Activated CD8-positive, alpha-beta memory T cell treated with anti-CD3 and anti-CD28 coated beads for 36 hours (primary cell): Measurements from ENCODE around the gene MPHOSPH8. TPM values are rescaled to one million over a fixed set of nuclear protein-coding genes. Genes with fewer than 3 reads are reported as not detected.

ENCODE experiments used
- CTCF ChIA-PET: fragments of 350-600 bp; sonication (Branson Sonifier 250); formaldehyde crosslinking; loops from one replicate; lab custom pipeline; 2021; ENCODE audit warnings: antibody characterized with exemption; lab: Charles Lee
- POLR2A ChIA-PET: fragments of 350-600 bp; sonication (Branson Sonifier 250); formaldehyde crosslinking; loops from one replicate; lab custom pipeline; 2021; ENCODE audit warnings: antibody characterized with exemption; lab: Charles Lee
- total RNA-seq, 2 experiments: library from RNA; stranded (reverse); gene quantifications; one replicate each; pipeline ENCODE4 v1.2.3, GENCODE V29; 2021

The MPHOSPH8 gene, protein sequence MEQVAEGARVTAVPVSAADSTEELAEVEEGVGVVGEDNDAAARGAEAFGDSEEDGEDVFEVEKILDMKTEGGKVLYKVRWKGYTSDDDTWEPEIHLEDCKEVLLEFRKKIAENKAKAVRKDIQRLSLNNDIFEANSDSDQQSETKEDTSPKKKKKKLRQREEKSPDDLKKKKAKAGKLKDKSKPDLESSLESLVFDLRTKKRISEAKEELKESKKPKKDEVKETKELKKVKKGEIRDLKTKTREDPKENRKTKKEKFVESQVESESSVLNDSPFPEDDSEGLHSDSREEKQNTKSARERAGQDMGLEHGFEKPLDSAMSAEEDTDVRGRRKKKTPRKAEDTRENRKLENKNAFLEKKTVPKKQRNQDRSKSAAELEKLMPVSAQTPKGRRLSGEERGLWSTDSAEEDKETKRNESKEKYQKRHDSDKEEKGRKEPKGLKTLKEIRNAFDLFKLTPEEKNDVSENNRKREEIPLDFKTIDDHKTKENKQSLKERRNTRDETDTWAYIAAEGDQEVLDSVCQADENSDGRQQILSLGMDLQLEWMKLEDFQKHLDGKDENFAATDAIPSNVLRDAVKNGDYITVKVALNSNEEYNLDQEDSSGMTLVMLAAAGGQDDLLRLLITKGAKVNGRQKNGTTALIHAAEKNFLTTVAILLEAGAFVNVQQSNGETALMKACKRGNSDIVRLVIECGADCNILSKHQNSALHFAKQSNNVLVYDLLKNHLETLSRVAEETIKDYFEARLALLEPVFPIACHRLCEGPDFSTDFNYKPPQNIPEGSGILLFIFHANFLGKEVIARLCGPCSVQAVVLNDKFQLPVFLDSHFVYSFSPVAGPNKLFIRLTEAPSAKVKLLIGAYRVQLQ
- total RNA-seq = 10 to 100 TPM; 32.0 to 34.8 TPM

DNA sequence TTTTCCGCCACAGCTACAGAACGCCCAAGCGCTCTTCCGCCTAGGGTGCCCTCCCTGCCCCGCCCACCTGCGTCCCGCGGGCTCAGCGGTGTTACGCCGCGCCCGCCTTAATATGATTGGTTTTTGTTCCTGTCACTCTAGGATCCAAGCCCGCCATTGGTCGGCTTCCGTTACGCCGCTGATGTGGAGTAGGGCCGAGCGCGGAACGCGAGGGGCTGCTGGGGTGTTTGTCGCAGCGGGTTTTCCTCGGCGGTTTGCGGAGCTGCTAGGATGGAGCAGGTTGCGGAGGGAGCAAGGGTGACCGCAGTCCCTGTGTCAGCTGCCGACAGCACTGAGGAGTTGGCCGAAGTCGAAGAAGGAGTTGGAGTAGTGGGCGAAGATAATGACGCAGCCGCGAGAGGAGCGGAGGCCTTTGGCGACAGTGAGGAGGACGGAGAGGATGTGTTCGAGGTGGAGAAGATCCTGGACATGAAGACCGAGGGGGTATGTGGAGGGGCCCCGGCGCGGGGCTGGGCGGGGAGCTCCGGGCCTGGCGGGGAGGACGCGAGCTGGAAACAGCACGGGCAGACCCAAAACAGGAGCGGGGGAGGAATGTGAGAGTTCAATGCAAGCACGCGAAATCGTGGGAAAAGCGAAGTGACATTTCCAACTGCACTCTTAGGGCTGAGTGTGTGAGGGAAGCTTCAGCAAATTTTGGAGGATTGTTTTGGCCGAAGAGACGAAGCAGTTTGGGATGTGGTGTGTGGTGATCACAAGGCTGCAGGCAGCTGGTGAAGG is at the start of gene MPHOSPH8:
MPHOSPH8 (plus strand) TSS at position 181 of the 777 bp plus-strand sequence; CDS start at position 271, 90 bp downstream.
- ChIA-PET CTCF (interaction anchor here (0.6 kb wide), 1 partner anchor 131 kb away, joined by 3 read pairs; no protein-coding TSS in a partner anchor), POLR2A (interaction anchor here (0.7 to 0.8 kb wide), 2 partner anchors 25 to 230 kb away, joined by 3 read pairs; partner anchors contain the start of gene ZMYM5)

DNA sequence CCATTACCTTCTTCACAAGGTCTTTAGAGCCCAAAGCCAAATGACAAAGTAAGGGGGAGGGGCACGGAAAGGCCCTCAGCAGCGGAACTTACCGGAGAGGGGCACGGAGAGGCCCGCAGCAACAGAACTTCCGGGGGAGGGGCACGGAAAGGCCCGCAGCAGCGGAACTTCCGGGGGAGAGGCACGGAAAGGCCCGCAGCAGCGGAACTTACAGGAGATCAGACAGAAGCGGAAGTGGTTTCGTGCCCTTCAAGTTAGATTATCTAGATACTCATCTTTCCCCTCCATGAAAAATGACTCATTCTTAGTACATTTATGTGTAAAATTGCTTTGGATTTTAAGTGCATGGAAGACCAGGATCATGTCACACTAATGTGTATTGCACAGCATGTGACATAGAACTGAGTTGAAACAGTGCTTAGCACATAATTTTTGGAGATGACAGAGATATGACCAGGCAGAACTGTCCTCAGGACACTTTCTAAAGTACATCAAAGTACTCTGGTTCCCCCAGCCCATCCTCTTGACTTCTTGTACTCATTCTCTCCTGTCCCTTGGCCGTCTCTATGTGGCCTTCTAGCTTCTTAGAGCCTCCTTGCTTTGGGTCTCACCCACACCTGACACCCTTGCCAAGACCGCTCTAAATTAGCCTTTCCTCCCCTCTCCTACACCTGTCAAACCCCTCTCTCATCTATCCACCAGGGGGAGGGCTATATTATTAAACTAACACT is 46.4 kb upstream of the MPHOSPH8 start:
- CTCF ChIA-PET = interaction anchor here (0.6 to 1.4 kb wide), 3 partner anchors 14 to 495 kb away, joined by 3 read pairs; no protein-coding TSS in a partner anchor
- POLR2A ChIA-PET = no interaction called here

GRCh38 chr13:19587635-19588300 is 45.7 kb upstream of the MPHOSPH8 start:
- POLR2A ChIA-PET = no interaction called here
- CTCF ChIA-PET = interaction anchor here (0.6 to 1.4 kb wide), 3 partner anchors 14 to 496 kb away, joined by 3 read pairs; no protein-coding TSS in a partner anchor

- POLR2A ChIA-PET = no interaction called here
- CTCF ChIA-PET = interaction anchor here (0.7 kb wide), 2 partner anchors 201 to 240 kb away, joined by 3 to 7 read pairs; no protein-coding TSS in a partner anchor
These were observed 44.1 kb upstream of the MPHOSPH8 start for GRCh38 chr13:19589312-19589711.

DNA sequence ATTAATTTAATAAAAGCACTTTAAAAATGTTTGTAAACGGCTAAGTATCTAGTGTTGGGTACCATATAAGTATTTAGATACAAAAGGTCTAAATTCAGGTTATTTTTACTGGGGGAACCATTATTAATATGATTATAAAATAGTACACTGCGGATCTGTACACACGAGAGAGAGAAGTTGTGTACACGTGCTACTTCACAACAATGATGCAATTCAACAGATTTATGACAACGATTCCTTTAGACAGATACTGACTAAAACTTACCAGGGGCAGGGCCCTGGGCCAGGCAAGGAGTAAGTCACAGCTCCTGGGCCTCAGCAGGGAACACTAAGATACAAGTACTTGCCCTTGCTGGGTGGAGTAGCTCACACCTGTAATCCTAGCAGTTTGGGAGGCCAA is 43.0 kb upstream of the MPHOSPH8 start:
- ChIA-PET POLR2A (no interaction called here), CTCF (no interaction called here)

- ChIA-PET CTCF (no interaction called here), POLR2A (no interaction called here)
These were observed 41.6 kb upstream of the MPHOSPH8 start for GRCh38 chr13:19591864-19592263.

DNA sequence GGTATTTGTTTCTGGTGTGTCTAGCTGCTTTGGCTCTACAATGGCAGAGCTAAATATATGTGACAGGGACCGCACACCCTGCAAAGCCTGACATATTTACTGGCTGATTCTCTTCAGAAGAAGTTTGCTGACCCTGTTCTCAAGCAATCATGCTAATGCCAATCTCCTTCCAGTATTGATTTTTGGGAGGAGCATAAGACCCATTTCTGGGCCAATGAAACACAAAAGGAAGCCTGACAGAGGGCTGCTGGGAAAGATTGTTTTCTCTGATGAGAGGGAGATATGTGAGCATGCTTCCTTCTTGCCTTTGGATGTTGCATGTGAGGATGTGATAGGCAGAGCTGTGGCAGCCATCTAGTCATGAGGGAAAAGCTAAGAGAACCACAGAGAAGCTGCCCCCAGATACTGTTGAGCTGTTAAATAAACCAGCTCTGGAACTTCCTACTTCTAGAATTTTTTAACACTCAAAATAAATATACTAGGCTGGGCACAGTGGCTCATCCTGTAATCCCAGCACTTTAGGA is 40.7 kb upstream of the MPHOSPH8 start:
- POLR2A ChIA-PET = no interaction called here
- CTCF ChIA-PET = no interaction called here

- POLR2A ChIA-PET = no interaction called here
- CTCF ChIA-PET = interaction anchor here (0.7 kb wide), 1 partner anchor 331 kb away, joined by 3 read pairs; no protein-coding TSS in a partner anchor
These were observed 37.4 kb upstream of the MPHOSPH8 start for GRCh38 chr13:19596086-19596485.

GRCh38 chr13:19596960-19597361 is 36.5 kb upstream of the MPHOSPH8 start:
- ChIA-PET POLR2A (no interaction called here), CTCF (no interaction called here)

DNA sequence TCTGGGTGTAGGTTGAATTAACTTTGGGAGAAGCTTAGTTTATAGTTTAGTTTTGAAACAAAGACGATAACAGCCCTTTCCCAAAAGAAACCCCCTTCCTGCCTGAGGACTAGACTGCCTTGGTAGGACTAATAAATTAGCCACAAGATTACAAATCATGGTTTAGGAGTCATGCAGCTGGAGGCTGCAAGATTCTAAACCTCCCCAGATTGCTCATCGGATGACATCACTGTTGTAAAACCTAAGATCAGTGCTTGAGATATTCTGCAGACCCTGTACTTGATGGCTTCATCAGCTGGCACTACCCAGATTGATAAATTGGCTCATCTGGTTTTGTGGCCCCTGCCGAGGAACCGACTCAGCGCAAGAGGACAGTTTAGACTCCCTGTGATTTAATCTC is 35.9 kb upstream of the MPHOSPH8 start:
- ChIA-PET POLR2A (no interaction called here), CTCF (no interaction called here)

GRCh38 chr13:19601749-19602725 is 31.4 kb upstream of the MPHOSPH8 start:
- ChIA-PET CTCF (interaction anchor here (0.6 to 0.9 kb wide), 3 partner anchors 14 to 22 kb away, joined by 3 read pairs; no protein-coding TSS in a partner anchor), POLR2A (no interaction called here)

DNA sequence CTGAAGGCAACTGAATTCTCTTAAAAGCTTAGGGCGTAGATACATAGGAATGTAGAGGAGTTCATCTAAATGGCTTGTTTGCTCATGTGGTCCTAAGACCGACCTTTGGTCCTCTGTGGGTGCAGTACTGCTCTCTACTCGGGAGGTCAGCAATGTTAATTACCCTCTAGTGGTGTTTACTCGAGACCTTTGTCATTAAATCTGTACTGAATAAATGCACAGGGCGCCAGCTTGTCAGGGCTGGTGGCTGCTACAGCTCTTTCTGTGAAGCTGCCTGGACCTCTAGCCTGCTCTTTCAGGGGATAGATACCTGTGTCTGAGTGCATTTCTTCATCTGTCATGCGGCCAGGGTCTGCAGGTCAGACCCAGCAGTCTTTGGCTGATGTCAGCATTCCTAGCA is 29.2 kb upstream of the MPHOSPH8 start:
- ChIA-PET CTCF (no interaction called here), POLR2A (no interaction called here)

- POLR2A ChIA-PET = no interaction called here
- CTCF ChIA-PET = no interaction called here
These were observed 28.1 kb upstream of the MPHOSPH8 start for GRCh38 chr13:19605161-19605955.

- POLR2A ChIA-PET = no interaction called here
- CTCF ChIA-PET = no interaction called here
These were observed 27.3 kb upstream of the MPHOSPH8 start for GRCh38 chr13:19606152-19606551.

DNA sequence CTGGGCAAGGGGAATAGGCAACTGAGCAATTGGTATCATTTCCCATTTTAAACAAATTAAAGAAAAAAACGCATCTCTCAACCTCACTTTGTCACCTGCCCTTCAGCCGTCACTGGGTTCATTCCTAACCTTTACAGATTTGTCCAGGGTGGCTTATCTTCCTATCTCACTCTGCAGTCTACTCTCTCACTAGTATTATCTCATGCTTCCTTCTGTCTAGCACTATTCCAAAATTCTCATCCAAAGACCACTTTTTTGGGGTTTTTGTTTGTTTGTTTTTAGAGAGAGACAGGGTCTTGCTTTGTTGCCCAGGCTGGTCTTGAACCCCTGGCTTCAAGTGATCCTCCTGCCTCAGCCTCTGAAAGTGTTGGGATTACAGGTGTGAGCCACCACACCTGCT is 26.7 kb upstream of the MPHOSPH8 start:
- ChIA-PET CTCF (no interaction called here), POLR2A (no interaction called here)

DNA sequence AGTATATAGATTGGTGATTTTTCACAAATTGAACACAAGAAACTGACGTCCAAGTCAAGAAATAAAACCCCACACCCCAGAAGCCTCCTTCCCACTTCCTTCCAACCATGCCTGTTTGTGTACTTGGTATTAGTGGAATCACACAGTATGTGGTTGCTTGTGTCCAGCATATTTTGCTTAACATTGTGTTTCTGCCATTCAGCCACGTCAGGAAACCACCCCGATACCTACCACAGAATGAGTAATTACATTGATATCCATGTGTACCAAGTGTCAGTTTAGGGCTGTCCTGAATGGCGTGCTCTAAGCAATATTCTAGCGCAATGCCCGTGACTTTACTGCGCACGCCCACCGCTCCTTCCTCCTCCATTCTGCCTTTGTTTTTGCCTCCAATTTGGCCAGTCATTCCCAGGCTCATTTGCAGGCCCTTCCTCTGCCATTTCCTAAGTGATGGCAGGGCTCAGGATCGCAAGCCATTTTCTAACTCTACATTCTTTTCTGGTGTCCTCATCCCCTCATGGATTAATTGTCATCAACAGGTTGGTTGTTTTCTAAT is 25.9 kb upstream of the MPHOSPH8 start:
- CTCF ChIA-PET = no interaction called here
- POLR2A ChIA-PET = no interaction called here
